Measurements from ENCODE around the gene CPNE8. TPM values are rescaled to one million over a fixed set of nuclear protein-coding genes. Genes with fewer than 3 reads are reported as not detected.

The CPNE8 gene
- total RNA-seq, 1 donor from 2014 or later = 6.7 TPM

GRCh38 chr12:38898001-38898684, 7.2 kb downstream of the CPNE8 start:
- peak; percentile 53 for DNase-seq (ENCODE audit: low spot score)

DNA sequence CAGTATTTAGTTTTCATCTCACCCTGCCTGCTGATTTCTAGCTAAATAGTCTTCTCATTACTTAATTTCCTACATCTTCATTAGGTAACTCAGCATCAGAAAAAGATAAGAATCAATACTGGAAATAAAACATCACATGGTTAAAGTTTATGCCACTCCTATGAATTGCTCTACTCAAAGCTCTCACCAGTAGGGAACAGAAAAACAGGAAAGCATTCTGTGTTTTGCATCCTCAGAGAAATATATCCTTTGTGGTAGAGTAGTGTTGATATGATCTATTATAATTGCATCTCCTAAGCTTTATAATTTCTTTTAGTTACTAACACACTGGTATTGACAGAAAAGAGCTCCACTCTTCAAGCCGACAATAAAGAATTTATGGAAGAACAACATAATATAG, 9.9 kb downstream of the CPNE8 start:
- DNase-seq (ENCODE audit: low spot score) = no peak

DNA sequence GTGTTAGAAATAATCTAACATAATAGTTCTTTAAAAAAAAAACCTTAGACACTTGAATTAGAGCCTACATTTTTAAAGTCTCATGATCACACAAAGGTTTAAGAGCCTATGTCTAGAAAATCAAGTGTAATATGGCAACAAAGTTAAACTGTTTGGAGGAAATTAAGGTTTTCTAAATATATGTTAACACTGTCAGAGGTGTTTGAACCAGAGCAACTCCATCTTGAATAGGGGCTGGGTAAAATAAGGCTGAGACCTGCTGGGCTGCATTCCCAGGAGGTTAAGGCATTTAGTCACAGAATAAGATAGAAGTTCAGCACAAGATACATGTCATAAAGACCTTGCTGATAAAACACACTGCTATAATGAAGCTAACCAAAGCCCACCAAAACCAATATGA, 12.4 kb downstream of the CPNE8 start:
- DNase-seq (ENCODE audit: low spot score) = no peak

DNA sequence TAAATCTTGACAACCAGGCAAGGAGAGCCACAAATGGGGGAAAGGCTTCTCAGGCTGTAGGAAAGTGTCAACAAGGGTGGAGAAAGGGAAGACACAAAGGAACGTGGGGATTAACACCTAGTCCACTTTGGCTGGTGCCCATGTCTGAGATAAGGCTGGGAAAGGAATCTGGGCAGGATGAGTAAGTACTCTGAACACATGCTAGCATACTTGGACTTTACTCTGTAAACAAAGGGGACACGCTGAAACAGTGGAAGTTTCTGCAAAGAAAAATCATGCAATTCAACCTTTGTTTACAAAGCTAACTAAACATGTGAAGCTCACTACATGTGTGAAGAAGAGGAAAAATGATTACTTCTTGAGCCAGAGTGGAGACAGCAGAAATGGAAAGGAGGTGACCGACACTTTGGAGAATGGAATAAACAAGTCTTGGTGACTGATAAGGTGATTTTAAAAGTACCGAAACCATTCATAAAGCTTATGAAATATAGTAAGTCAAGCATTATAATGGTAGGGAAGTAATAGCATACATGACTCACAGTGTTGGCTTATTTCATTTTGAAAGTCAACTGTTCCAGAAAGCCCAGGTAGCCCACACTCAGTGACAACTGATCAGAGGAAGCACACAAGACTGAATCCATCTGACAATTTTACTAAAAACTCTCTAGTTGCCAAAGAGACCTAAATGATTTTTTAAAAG, 13.2 kb downstream of the CPNE8 start:
- no peak for DNase-seq (ENCODE audit: low spot score)

DNA sequence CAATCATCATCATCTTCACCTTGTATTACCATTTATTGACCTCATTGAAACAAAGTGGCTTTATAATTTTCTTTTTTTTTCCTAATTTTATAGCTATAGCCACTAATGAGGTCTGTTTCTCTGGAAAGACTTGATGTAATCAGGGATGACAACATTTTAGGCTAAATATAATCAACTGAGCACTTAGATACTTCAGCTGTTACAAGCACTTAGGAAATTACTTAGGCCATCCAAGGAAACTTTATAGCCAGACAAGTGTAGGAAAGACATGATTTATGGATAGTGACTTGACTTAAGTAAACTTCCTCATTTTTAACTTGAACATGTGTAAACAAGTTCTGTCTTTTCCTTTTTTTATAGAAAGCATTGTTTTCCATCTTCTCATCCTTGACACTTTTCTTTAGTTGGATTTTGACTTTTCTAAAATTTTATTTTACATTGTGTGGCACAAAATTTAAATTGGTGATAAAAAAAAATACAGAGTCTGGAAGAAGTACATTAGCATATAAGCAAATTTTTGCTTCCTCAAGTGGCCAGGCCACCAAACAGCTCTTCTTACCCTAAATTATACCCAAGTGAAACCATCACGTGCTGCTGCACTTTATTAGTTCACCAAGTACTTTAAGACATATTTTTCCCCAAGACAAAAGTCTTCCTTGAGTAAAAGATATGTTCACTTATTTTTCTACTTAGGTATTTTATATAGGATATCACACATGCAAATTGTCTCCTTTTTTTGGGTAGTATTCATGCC, 15.1 kb downstream of the CPNE8 start:
- no peak for DNase-seq (ENCODE audit: low spot score)

- DNase-seq (ENCODE audit: low spot score) = no peak
Measured at GRCh38 chr12:38889297-38889815, 16.0 kb downstream of the CPNE8 start.

GRCh38 chr12:38887770-38888169, 17.6 kb downstream of the CPNE8 start:
- no peak for DNase-seq (ENCODE audit: low spot score)

DNA sequence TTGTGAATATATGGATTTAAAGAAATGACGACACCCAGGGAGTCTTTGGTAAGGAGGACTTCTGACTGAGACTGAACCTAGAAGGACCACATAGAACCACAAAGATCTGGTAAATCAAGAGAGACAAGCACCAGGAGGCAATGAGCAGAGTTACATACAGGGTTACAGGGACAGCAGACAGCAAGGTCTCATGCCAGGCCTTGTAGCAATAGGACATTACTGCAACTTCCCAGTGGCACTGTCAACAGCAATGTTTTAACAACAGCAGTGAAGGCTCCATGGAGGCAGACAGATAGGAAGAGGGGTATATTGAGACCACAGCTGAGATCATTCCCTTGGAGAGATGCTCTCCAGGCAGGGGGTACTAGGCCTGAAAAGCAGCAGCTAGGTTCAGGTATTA, 18.5 kb downstream of the CPNE8 start:
- no peak for DNase-seq (ENCODE audit: low spot score)

GRCh38 chr12:38886064-38886463, 19.3 kb downstream of the CPNE8 start:
- DNase-seq (ENCODE audit: low spot score) = no peak

- no peak for DNase-seq (ENCODE audit: low spot score)
Measured at GRCh38 chr12:38884666-38885065, 20.7 kb downstream of the CPNE8 start.

DNA sequence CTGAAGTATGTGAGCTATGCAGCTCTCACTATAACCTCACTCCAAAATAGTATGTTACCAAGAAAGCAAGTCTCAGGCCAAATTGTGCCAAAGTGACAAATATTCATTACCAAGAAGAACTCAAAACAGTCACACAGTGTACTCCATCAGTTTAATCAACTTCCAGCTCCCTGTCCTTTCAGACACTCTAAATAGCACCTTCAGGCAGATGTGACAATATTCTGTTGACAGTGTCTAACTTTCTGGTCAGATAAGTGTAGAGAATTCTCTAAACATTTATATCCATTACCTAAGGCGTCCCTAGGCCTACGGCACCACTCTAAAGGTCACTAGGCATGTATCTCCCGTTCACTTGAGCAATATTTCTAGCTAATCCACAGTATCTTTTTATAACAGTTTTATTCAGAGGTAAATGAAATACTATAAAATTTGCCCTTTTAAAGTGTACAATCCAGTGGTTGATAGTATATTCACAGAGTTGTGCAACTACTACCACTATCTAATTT, 21.7 kb downstream of the CPNE8 start:
- no peak for DNase-seq (ENCODE audit: low spot score)

GRCh38 chr12:38880288-38880687, 25.1 kb downstream of the CPNE8 start:
- DNase-seq (ENCODE audit: low spot score) = no peak

- no peak for DNase-seq (ENCODE audit: low spot score)
Measured at GRCh38 chr12:38878986-38879385, 26.4 kb downstream of the CPNE8 start.

- DNase-seq (ENCODE audit: low spot score) = no peak
Measured at GRCh38 chr12:38878333-38878705, 27.1 kb downstream of the CPNE8 start.

GRCh38 chr12:38875586-38876228, 29.7 kb downstream of the CPNE8 start:
- DNase-seq (ENCODE audit: low spot score) = no peak

GRCh38 chr12:38872561-38872960, 32.8 kb downstream of the CPNE8 start:
- DNase-seq (ENCODE audit: low spot score) = no peak

DNA sequence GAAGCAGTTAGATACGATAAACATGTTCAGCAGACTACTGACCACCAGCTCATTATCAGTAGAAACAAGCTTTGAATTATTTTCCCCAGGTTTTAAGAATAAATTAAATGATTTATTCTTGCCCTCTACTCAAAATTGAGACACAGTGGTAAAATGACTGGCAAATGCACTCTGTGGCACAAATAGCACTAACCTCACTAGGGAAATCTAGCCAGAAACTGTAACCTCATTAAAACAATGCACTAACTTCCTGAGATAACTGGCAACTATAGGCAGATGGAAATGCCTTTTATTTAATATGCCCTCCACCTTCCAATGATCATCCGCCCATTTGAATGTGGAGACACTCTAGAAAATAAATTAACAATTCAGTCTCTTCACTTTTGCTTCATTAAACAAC, 33.2 kb downstream of the CPNE8 start:
- DNase-seq (ENCODE audit: low spot score) = no peak

- no peak for DNase-seq (ENCODE audit: low spot score)
Measured at GRCh38 chr12:38869036-38869435, 36.4 kb downstream of the CPNE8 start.

- DNase-seq (ENCODE audit: low spot score) = no peak
Measured at GRCh38 chr12:38850461-38850860, 54.9 kb downstream of the CPNE8 start.

DNA sequence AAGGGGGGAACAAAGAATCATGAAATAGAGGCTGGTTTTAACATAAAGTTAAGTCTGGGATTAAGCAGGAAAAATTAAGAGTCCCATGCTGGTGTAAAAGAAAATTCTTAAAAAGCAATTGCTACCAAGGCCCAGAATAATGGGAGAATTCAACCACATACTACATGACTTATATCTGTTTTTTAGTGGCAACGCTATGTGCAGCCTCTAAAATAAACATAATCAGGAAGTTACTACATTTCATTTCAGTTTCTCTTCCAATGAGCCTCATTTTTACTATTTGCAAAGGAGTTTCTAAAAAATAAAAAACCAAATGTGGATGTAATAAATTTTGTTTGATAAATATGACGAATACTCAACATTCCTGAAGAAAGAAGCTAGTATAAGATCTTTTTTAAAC, 58.1 kb downstream of the CPNE8 start:
- DNase-seq (ENCODE audit: low spot score) = no peak

DNA sequence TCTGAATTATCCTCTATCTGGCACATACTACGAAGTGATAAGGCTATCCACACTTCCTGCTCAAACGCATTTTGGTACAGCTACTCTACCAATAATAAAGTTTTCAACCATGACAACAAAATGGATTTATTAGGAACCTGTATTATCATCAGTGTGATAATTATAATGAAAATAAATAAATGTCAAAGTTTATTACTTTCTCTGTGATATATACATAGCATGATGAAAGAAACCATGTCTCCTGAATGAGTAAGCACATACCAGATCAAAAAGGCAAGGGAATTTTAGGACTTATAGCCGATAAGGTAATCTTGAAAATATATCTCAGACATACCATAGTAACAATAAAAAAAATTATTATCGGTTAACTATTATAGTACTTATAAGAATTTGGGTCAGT, 61.1 kb downstream of the CPNE8 start:
- DNase-seq (ENCODE audit: low spot score) = no peak

All from umbilical cord (tissue), 2 donors.